Thyroid gland (tissue), 4 donors: Measurements from ENCODE around the gene PER2. TPM values are rescaled to one million over a fixed set of nuclear protein-coding genes. Genes with fewer than 3 reads are reported as not detected.

Experiments
- DNase-seq, 2 donors: peaks; one replicate each; pipeline ENCODE4 v3.0.0-alpha.2; 2019
- H3K27ac ChIP-seq, 3 donors: fragments of 200-600 bp; sonication (generic); 1 replicate in 2 of 3; 2 replicates in 1 of 3; pipeline ENCODE4 v1.5.1; 2016 to 2019; ENCODE audit warnings: mild to moderate bottlenecking in 1 of 3, moderate library complexity in 1 of 3
- H3K27me3 ChIP-seq: fragments of 200-600 bp; sonication (generic); one replicate; pipeline ENCODE4 v1.5.1; 2019
- H3K36me3 ChIP-seq, 2 donors: fragments of 200-600 bp; sonication (generic); one replicate each; pipeline ENCODE4 v1.5.1; 2016 to 2019
- H3K4me1 ChIP-seq, 2 donors: fragments of 200-600 bp; sonication (generic); one replicate each; pipeline ENCODE4 v1.5.1; 2017 to 2019
- H3K4me3 ChIP-seq, 3 donors: fragments of 200-600 bp; sonication (generic); replicated peaks in 1 of 3; 1 replicate in 2 of 3; 2 replicates in 1 of 3; pipeline ENCODE4 v1.5.1; 2016; ENCODE audit warnings: mild to moderate bottlenecking in 1 of 3
- H3K9me3 ChIP-seq: fragments of 200-600 bp; sonication (generic); one replicate; pipeline ENCODE4 v1.5.1; 2017
- POLR2A ChIP-seq, 2 donors: fragments of 450-650 bp; IDR thresholded peaks; one replicate each; pipeline ENCODE4 v1.6.1; 2017; ENCODE audit warnings: antibody characterized with exemption in 2 of 2, mild to moderate bottlenecking in 2 of 2, moderate library complexity in 1 of 2
- WGBS, 2 donors: methylation state at CpG; one replicate each; pipeline ENCODE4 v1.1.5; 2017; 5-methylcytosine and 5-hydroxymethylcytosine counted together
- intact Hi-C: fragments of 100-400 bp; cut with DNase I; formaldehyde crosslinking; loops from one replicate; pipeline ENCODE4 v1.15.1; 2023
- total RNA-seq, 4 donors: library from RNA; depleted of rRNA; stranded (reverse); fragments of >200 nt; gene quantifications; one replicate each; pipeline ENCODE4 v1.2.3, GENCODE V29; 2016
- TF ChIP-seq, protein P1 (sequence below), 6 experiments: fragments of 200-600 bp in 3 of 6; fragments of 450-650 bp in 3 of 6; sonication (generic) in 3 of 6; IDR thresholded peaks; one replicate each; pipeline ENCODE4 v1.5.1; 2016 to 2019; ENCODE audit warnings: antibody characterized with exemption in 6 of 6, mild to moderate bottlenecking in 2 of 6, inconsistent platforms in 1 of 6, moderate library complexity in 1 of 6

Gene PER2
- total RNA-seq, 4 donors from 2014 or later = 6.5 to 17.6 (median 9.6) TPM

DNA sequence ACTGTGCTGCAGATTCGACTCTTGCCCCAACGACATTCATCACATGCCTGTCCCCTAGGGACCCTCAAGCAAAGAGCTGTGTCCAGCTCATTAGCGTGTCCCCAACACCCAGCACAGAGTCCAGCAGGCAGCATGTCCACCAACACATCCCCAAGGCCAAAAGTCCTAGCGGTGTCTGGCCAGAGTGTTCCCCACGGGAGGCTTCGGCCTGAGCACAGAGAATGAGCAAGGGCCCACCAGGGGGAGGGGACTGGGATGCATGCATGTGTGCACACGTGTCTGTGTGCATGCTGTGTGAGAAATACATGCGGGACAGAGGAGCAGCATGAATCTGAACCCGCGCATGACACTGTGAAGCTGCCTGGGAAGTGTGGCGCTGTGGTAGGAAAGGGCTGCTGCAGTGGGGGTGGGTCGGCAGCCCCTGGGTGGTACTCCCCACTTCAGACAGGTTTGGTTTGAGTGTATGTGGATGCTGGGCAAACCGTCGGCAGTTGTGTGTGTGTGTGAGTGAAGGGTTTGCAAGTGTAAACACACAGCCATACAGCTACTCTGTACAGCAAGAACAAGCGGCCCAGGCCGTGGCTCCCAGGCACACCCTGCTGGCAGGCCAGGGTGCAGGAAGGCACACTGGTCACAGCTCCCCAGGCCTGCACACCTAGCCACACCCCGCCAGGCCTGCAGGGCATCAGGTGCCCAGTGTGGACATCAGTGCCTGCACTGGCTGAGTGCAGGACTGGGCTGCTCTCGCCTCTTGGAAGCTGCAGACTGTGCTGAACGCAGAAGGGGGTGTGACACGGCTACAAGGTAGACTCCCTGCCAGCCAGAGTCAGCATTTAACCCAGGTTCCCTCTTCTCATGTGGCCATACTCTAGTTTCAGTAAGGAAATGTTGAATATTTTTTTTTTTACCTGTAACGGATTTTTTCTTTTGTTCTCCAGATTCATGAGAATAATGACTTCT, 29.1 kb downstream of the PER2 start:
- Histone ChIP-seq H3K27ac (no peak overlapping the region), H3K4me3 (no peak overlapping the region), H3K27me3 (no peaks in the 10 kb centered on the region), H3K4me1 (peaks cover 25 to 45% of the 10 kb centered on the region in 2 donors), H3K9me3 (no peaks in the 10 kb centered on the region), H3K36me3 (peaks cover 16 to 25% of the 10 kb centered on the region in 2 donors)
- intact Hi-C loops = loop anchor here (5.0 to 10.0 kb wide), 2 partner anchors 295 to 402 kb away; partner anchors contain the start of genes RAMP1 and UBE2F
- TF ChIP-seq, protein P1, sequence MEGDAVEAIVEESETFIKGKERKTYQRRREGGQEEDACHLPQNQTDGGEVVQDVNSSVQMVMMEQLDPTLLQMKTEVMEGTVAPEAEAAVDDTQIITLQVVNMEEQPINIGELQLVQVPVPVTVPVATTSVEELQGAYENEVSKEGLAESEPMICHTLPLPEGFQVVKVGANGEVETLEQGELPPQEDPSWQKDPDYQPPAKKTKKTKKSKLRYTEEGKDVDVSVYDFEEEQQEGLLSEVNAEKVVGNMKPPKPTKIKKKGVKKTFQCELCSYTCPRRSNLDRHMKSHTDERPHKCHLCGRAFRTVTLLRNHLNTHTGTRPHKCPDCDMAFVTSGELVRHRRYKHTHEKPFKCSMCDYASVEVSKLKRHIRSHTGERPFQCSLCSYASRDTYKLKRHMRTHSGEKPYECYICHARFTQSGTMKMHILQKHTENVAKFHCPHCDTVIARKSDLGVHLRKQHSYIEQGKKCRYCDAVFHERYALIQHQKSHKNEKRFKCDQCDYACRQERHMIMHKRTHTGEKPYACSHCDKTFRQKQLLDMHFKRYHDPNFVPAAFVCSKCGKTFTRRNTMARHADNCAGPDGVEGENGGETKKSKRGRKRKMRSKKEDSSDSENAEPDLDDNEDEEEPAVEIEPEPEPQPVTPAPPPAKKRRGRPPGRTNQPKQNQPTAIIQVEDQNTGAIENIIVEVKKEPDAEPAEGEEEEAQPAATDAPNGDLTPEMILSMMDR (IDR thresholded peaks at IDR 0.05) = no peak
- no peak for DNase-seq
- 84 to 85% methylated on average over 19 to 21 of the region's 21 CpGs for WGBS, 2 donors

DNA sequence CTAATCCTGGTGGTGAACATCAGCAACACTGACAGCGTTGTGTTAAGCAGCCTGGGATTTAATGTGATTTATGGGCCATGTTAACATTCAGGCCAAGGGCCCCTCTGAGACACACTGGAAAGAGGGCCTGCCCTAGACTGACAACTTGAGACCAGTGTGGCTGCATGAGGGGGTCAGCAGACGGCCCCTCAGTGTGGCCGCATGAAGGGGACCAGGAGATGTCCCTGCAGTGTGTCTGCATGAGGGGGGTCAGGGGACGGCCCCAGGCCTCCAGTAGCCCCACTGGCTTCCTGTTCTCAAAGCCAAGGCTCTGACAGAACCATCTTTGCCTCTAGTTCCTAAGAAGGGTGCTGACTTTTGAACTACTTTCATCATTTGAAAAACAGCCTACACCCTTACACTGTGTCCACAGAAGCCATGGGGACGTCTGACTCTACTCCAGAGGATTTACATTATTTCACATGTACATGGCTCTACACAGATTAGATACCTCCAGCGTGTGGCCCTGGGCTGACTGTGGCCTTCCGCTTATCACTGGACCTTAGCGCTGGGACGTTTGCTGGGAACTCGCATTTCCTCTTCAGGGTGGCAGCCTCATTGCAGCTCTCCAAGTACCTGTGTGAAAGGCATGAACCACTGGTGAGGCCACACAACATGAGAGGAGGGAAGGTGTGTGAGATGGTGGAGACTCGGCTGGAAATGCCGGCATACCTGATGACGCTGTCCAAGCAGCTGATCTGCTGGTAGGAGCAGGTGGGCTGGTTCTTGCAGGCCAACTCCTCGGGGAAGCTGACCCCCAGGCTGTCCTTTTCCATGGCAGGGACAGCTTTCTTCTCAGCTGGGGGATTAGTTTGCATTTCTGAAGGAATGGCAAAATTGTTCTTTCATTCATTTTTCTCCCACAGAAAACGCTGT, 30.4 kb downstream of the PER2 start:
- H3K27me3 ChIP-seq = no peaks in the 10 kb centered on the region
- TF ChIP-seq, protein P1 (IDR thresholded peaks at IDR 0.05) = no peak
- no peak for TF ChIP-seq POLR2A (IDR thresholded peaks at IDR 0.05)
- H3K9me3 ChIP-seq = no peaks in the 10 kb centered on the region
- DNase-seq = no peak
- H3K36me3 ChIP-seq = peaks cover 25 to 37% of the 10 kb centered on the region in 2 donors
- intact Hi-C loops = loop anchor here (10.0 kb wide), 1 partner anchor 293 kb away; the partner anchor contains the start of gene UBE2F
- H3K4me3 ChIP-seq = no peak overlapping the region
- H3K27ac ChIP-seq = no peak overlapping the region
- H3K4me1 ChIP-seq = peaks cover 14 to 32% of the 10 kb centered on the region in 2 donors
- 93% methylated on average over 15 of the region's 15 CpGs for WGBS, 2 donors

DNA sequence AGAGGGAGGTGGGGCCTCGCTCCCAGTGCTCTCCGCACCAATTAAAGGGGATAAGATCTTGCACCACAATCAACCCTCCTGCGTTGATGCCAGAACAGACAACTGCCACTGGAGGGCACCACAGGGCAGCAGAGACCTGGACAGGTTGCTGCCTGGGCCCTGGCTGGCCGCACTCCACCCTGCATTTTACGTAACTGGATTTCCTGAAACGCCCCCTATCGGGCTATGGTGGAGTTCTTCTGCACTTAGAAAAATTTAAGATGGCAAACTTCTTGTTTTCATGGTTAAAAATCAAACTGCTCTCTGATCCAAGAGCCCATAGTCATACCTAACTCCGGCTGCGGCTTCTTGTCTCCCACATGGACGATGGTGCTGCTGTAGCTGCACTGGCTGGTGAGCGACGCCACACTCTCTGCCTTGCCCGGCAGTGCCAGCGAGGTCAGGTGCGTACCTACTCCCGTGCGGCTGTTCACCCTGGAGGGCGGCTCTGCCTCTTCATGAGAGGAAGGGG, 31.8 kb downstream of the PER2 start:
- Histone ChIP-seq H3K4me1 (peaks cover 11 to 18% of the 10 kb centered on the region in 2 donors), H3K36me3 (peaks cover 39 to 49% of the 10 kb centered on the region in 2 donors), H3K27me3 (no peaks in the 10 kb centered on the region), H3K9me3 (no peaks in the 10 kb centered on the region), H3K27ac (no peak overlapping the region), H3K4me3 (no peak overlapping the region)
- peak; percentile 93 to 94 for DNase-seq
- TF ChIP-seq, protein P1 (IDR thresholded peaks at IDR 0.05) = peak; percentile 75 to 97 (median 92)
- TF ChIP-seq POLR2A (IDR thresholded peaks at IDR 0.05) = no peak
- WGBS, 2 donors = 62 to 67% methylated on average over 18 of the region's 18 CpGs
- intact Hi-C loops = loop anchor here (10.0 kb wide), 1 partner anchor 292 kb away; the partner anchor contains the start of gene UBE2F

DNA sequence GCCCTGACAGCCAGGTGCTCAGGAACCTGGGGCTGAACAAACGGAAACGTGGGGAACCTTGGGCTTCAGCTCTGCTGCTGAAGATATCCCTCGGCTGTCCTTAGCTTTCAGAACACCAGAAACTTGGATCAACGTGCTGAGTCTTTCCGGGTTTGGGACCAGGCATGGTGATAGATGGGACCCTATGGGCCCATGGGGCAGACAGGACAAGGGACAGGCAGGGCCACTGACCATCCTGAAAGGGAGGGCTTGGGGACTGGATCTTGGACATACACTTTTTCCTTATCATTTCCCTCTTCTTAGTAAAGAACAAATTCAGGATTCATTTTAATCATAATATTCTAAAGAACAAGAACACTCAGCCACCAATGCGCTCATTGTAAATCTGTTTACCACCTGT, 32.3 kb downstream of the PER2 start:
- H3K36me3 ChIP-seq = peaks cover 40 to 54% of the 10 kb centered on the region in 2 donors
- intact Hi-C loops = loop anchor here (10.0 kb wide), 1 partner anchor 291 kb away; the partner anchor contains the start of gene UBE2F
- 94 to 97% methylated on average over 6 of the region's 6 CpGs for whole genome bisulfite sequencing, 2 donors
- H3K9me3 ChIP-seq = no peaks in the 10 kb centered on the region
- H3K4me3 ChIP-seq = no peak overlapping the region
- TF ChIP-seq, protein P1 (IDR thresholded peaks at IDR 0.05) = no peak
- no peak for TF ChIP-seq POLR2A (IDR thresholded peaks at IDR 0.05)
- DNase-seq = no peak
- H3K4me1 ChIP-seq = peaks cover 10 to 13% of the 10 kb centered on the region in 2 donors
- H3K27me3 ChIP-seq = no peaks in the 10 kb centered on the region
- no peak overlapping the region for H3K27ac ChIP-seq
